Activated CD8-positive, alpha-beta memory T cell treated with anti-CD3 and anti-CD28 coated beads, Interleukin-2, amount 50 U/mL, for 1 hour (primary cell): ENCODE results near the gene MRM3.
"Not testable (repeated sequence)": the region's sequence is repeated elsewhere in the genome, so short reads cannot be mapped to it uniquely, and the experiment has no call there.

Experiments used
- DNase-seq: peaks from one replicate; pipeline ENCODE4 v3.0.0-alpha.2; 2020; ENCODE audit errors: extremely low read depth

Gene MRM3

GRCh38 chr17:825216-825615, 43.1 kb downstream of the MRM3 start:
- DNase-seq: no peak

- DNase-seq: no peak
These were observed 44.6 kb downstream of the MRM3 start for GRCh38 chr17:826778-827177.

- DNase-seq: no peak
These were observed 46.6 kb downstream of the MRM3 start for GRCh38 chr17:828761-829160.

- not testable (repeated sequence) for DNase-seq
These were observed 47.5 kb downstream of the MRM3 start for GRCh38 chr17:829614-830013.

- DNase-seq: no peak
These were observed 48.2 kb downstream of the MRM3 start for GRCh38 chr17:830381-830780.

GRCh38 chr17:830950-831349, 48.8 kb downstream of the MRM3 start:
- DNase-seq: no peak

GRCh38 chr17:834136-834535, 52.0 kb downstream of the MRM3 start:
- DNase-seq: no peak

- DNase-seq: no peak
These were observed 53.1 kb downstream of the MRM3 start for GRCh38 chr17:835263-835662.

GRCh38 chr17:835721-836120, 53.6 kb downstream of the MRM3 start:
- not testable (repeated sequence) for DNase-seq

GRCh38 chr17:836151-836550, 54.0 kb downstream of the MRM3 start:
- DNase-seq: no peak

GRCh38 chr17:838486-838885, 56.3 kb downstream of the MRM3 start:
- DNase-seq: no peak

GRCh38 chr17:841313-841712, 59.2 kb downstream of the MRM3 start:
- DNase-seq: no peak
